Smooth muscle cell (in vitro differentiated cells): ENCODE measurements around the gene NFKBIE. TPM values are rescaled to one million over a fixed set of nuclear protein-coding genes. Genes with fewer than 3 reads are reported as not detected.

Experiments
- DNase-seq: peaks from one replicate; lab custom pipeline; 2025; ENCODE audit not compliant: unreplicated experiment; lab: John Stamatoyannopoulos, UW
- H2AFZ ChIP-seq: fragments of 200-600 bp; sonication (generic); 2 replicates; pipeline ENCODE4 v1.6.0; 2016; ENCODE audit warnings: antibody characterized with exemption, low read depth, mild to moderate bottlenecking
- H3F3A ChIP-seq: fragments of 200-600 bp; sonication (generic); 2 replicates; pipeline ENCODE4 v1.6.0; 2017; ENCODE audit warnings: antibody characterized with exemption, low read depth
- H3K27ac ChIP-seq: fragments of 200-600 bp; sonication (generic); 2 replicates; pipeline ENCODE4 v1.5.1; 2016; ENCODE audit warnings: low read depth, mild to moderate bottlenecking
- H3K27me3 ChIP-seq: fragments of 200-600 bp; sonication (generic); 2 replicates; pipeline ENCODE4 v1.6.1; 2016; ENCODE audit warnings: low read depth, mild to moderate bottlenecking
- H3K36me3 ChIP-seq: fragments of 200-600 bp; sonication (generic); 2 replicates; pipeline ENCODE4 v1.5.1; 2016; ENCODE audit warnings: low read depth
- H3K4me1 ChIP-seq: fragments of 200-600 bp; sonication (generic); 2 replicates; pipeline ENCODE4 v1.5.1; 2016; ENCODE audit warnings: low read depth
- H3K4me2 ChIP-seq: fragments of 200-600 bp; sonication (generic); 2 replicates; pipeline ENCODE4 v1.6.0; 2016; ENCODE audit warnings: mild to moderate bottlenecking
- H3K4me3 ChIP-seq: fragments of 200-600 bp; sonication (generic); 2 replicates; pipeline ENCODE4 v1.5.1; 2016; ENCODE audit warnings: mild to moderate bottlenecking
- H3K79me2 ChIP-seq: fragments of 200-600 bp; sonication (generic); 2 replicates; pipeline ENCODE4 v1.6.0; 2016; ENCODE audit warnings: low read depth, mild to moderate bottlenecking
- H3K9ac ChIP-seq: fragments of 200-600 bp; sonication (generic); 2 replicates; pipeline ENCODE4 v1.6.0; 2016; ENCODE audit warnings: low read depth
- H3K9me3 ChIP-seq: fragments of 200-600 bp; sonication (generic); replicated peaks from 2 replicates; pipeline ENCODE4 v1.5.1; 2016; ENCODE audit warnings: low read depth
- H4K20me1 ChIP-seq: fragments of 200-600 bp; sonication (generic); 2 replicates; pipeline ENCODE4 v1.6.0; 2016; ENCODE audit warnings: low read depth
- CTCF ChIP-seq: fragments of 200-600 bp; sonication (generic); IDR thresholded peaks from 2 replicates; pipeline ENCODE4 v1.5.1; 2017; ENCODE audit warnings: borderline replicate concordance, mild to moderate bottlenecking, antibody characterized with exemption; ENCODE audit not compliant: insufficient read depth, poor library complexity, severe bottlenecking
- WGBS: methylation state at CpG from one replicate; pipeline ENCODE4 v1.1.7; 2016; ENCODE audit warnings: low lambda C conversion rate; 5-methylcytosine and 5-hydroxymethylcytosine counted together
- polyA plus RNA-seq: library from polyadenylated mRNA; unstranded; fragments of >200 nt; fragmentation: Nextera tagmentation; extraction: Ambion mirVana; gene quantifications from 2 replicates; pipeline ENCODE4 v1.2.1, GENCODE V29; 2016
- total RNA-seq: library from RNA; depleted of rRNA; stranded (reverse); fragments of >200 nt; gene quantifications from 2 replicates; pipeline ENCODE4 v1.2.3, GENCODE V29; 2014

The NFKBIE gene
- total and polyA plus RNA-seq, 2 experiments from 2014 or later: 7.0 to 12.3 TPM

- TF ChIP-seq CTCF: no peak
Measured at GRCh38 chr6:44229376-44230033, 35.8 kb downstream of the NFKBIE start.

GRCh38 chr6:44228836-44229235, 36.5 kb downstream of the NFKBIE start:
- no peak for DNase-seq
- WGBS: 74% methylated on average over 5 of the region's 5 CpGs
- no peak overlapping the region for H3K4me2 ChIP-seq
- no peak overlapping the region for H3K27ac ChIP-seq
- H3K27me3 ChIP-seq: no peaks in the 10 kb centered on the region
- no peaks in the 10 kb centered on the region for H3K79me2 ChIP-seq
- H3K4me3 ChIP-seq: no peak overlapping the region
- H3K36me3 ChIP-seq: no peaks in the 10 kb centered on the region
- H3K9me3 ChIP-seq: no peaks in the 10 kb centered on the region
- no peaks in the 10 kb centered on the region for H4K20me1 ChIP-seq
- H3K4me1 ChIP-seq: peaks cover 19% of the 10 kb centered on the region
- H2AFZ ChIP-seq: no peak overlapping the region
- H3K9ac ChIP-seq: no peak overlapping the region
- H3F3A ChIP-seq: no peaks in the 10 kb centered on the region
- TF ChIP-seq CTCF: no peak

More at GRCh38 chr6:44229376-44230033, 35.8 kb downstream of the NFKBIE start:
- Histone ChIP-seq H3K79me2 (no peaks in the 10 kb centered on the region), H3K9me3 (no peaks in the 10 kb centered on the region), H3K4me1 (peaks cover 21% of the 10 kb centered on the region), H3K9ac (no peak overlapping the region), H3K4me3 (no peak overlapping the region), H3F3A (no peaks in the 10 kb centered on the region), H3K27me3 (no peaks in the 10 kb centered on the region), H3K4me2 (no peak overlapping the region), H4K20me1 (no peaks in the 10 kb centered on the region), H3K36me3 (no peaks in the 10 kb centered on the region), H3K27ac (no peak overlapping the region), H2AFZ (no peak overlapping the region)
- 90% methylated on average over 11 of the region's 11 CpGs for WGBS
- no peak for DNase-seq

- Histone ChIP-seq H3F3A (no peaks in the 10 kb centered on the region), H3K4me3 (no peak overlapping the region), H3K79me2 (no peaks in the 10 kb centered on the region), H3K9ac (no peak overlapping the region), H3K4me2 (no peak overlapping the region), H3K36me3 (no peaks in the 10 kb centered on the region), H2AFZ (no peak overlapping the region), H3K27ac (no peak overlapping the region), H4K20me1 (no peaks in the 10 kb centered on the region), H3K27me3 (no peaks in the 10 kb centered on the region), H3K4me1 (peaks cover 19% of the 10 kb centered on the region), H3K9me3 (no peaks in the 10 kb centered on the region)
- 94% methylated on average over 7 of the region's 7 CpGs for WGBS
- TF ChIP-seq CTCF: no peak
- DNase-seq: no peak
Measured at GRCh38 chr6:44228433-44228832, 36.9 kb downstream of the NFKBIE start.

- H3F3A ChIP-seq: no peaks in the 10 kb centered on the region
- no peak for DNase-seq
- H3K36me3 ChIP-seq: no peaks in the 10 kb centered on the region
- no peak overlapping the region for H3K4me3 ChIP-seq
- peaks cover 20% of the 10 kb centered on the region for H3K4me1 ChIP-seq
- no peak overlapping the region for H3K9ac ChIP-seq
- H3K4me2 ChIP-seq: no peak overlapping the region
- H4K20me1 ChIP-seq: no peaks in the 10 kb centered on the region
- WGBS: 95% methylated on average over 6 of the region's 6 CpGs
- no peaks in the 10 kb centered on the region for H3K27me3 ChIP-seq
- TF ChIP-seq CTCF: no peak
- H3K9me3 ChIP-seq: no peaks in the 10 kb centered on the region
- no peaks in the 10 kb centered on the region for H3K79me2 ChIP-seq
- H3K27ac ChIP-seq: no peak overlapping the region
- H2AFZ ChIP-seq: no peak overlapping the region
Measured at GRCh38 chr6:44228031-44228430, 37.3 kb downstream of the NFKBIE start.
